GM21528 (cell line): Measurements from ENCODE around the gene EFHC1.
"Not testable (repeated sequence)": the region's sequence is repeated elsewhere in the genome, so short reads cannot be mapped to it uniquely, and the experiment has no call there.

Experiments
- ATAC-seq: cut with Tn5 transposase; IDR thresholded peaks from one replicate; pipeline ENCODE4 v1.9.1; 2021; ENCODE audit warnings: mild to moderate bottlenecking, moderate library complexity; ENCODE audit not compliant: unreplicated experiment, low FRiP score

Gene EFHC1

GRCh38 chr6:52426667-52427066 is 6.5 kb downstream of the EFHC1 start:
- ATAC-seq: peak; percentile 60

GRCh38 chr6:52433294-52433693 is 13.2 kb downstream of the EFHC1 start:
- ATAC-seq: not testable (repeated sequence)

DNA sequence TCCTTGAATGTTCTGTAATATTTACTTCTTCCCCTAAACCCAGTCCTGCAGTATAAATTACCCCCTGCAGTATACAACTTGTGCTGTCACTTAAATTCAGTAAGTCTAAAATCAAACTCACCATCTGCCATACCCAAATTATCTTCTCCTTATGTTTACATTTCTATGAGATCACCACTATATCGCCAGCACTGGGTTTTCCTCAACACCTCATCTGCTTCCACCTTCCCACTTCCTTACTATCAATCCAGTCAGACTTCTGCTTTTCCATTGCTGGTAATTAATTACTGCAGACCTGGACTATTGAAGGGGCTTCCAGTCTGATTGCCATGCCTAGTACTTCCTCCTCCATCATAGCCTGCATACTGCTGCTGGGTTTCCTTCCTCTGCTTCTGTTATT is 15.2 kb downstream of the EFHC1 start:
- ATAC-seq: no peak

- ATAC-seq: no peak
Measured at GRCh38 chr6:52438926-52439325, 18.8 kb downstream of the EFHC1 start.

GRCh38 chr6:52454556-52454955 is 34.4 kb downstream of the EFHC1 start:
- ATAC-seq: no peak

- ATAC-seq: no peak
Measured at GRCh38 chr6:52457096-52457495, 37.0 kb downstream of the EFHC1 start.

- ATAC-seq: not testable (repeated sequence)
Measured at GRCh38 chr6:52461194-52461593, 41.1 kb downstream of the EFHC1 start.

DNA sequence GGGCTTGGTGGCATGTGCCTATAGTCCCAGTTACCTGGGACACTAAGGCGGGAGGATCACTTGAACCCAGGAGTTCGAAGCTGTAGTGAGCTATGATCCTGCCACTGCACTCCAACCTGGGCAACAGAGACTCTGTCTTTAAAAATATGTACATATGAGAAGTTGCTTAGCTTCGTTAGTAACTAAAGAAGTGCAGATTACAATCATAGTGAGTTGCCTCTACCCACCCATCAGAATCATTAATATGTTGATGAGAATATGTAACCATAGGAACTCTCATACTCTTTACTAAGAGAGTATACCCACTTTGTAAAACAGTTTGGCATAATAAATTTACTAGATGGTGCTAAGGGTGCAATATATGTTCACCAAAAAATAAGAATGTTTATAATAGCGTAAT is 54.0 kb downstream of the EFHC1 start:
- ATAC-seq: no peak

- no peak for ATAC-seq
Measured at GRCh38 chr6:52475307-52475706, 55.2 kb downstream of the EFHC1 start.

DNA sequence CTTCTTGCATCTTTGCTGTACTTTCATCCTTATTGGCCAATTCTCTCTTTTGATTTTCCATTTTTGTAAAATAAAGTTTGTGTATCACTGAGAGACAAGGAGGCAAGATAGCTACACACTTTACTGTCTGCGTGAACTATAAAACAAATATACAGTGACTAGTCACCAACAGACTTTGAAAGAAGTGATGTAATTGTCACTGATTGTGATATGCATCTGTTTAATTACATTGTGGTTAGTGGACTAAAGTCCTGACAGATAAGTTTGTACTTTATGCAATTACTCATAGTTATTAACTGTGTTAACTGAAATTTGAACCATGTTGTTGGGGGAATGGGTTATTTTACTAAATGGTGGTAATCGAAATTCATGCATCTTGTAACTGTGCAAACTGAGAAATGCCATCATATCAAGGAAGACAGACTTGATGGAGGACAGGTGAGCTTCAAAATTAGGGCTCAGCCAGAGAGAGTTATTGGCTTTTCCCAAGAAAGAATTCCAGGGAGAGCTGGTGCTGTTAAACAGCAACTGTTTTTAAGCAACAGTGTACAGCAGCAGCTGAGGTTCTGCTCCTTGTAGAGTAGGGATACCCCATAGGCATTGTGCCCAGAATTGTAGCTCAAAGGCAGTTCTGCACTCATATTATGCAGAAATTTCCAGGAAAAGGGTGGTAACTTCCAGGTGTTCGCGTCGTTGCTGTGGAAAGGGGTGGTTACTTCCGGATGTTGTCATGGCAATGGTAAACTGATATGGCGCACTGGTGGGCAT is 62.9 kb downstream of the EFHC1 start:
- ATAC-seq: no peak

- no peak for ATAC-seq
Measured at GRCh38 chr6:52483671-52484003, 63.5 kb downstream of the EFHC1 start.

DNA sequence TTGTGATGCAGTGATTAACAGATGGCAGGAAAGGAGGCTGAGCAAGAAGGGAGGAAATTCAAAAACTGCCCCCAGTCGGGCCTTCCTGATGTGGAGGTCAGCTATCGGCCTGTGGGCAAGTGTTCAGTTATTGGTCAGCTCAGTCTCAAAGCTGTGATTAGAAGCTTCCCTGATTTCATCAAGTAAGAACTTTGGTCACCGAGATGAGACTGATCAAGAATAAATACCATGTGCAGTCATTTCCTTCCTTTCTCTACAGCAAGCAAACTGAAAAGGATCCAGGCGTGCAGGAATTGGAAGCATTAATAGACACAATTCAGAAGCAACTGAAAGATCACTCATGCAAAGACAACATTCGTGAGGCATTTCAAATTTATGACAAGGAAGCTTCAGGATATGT is 69.7 kb downstream of the EFHC1 start:
- no peak for ATAC-seq

DNA sequence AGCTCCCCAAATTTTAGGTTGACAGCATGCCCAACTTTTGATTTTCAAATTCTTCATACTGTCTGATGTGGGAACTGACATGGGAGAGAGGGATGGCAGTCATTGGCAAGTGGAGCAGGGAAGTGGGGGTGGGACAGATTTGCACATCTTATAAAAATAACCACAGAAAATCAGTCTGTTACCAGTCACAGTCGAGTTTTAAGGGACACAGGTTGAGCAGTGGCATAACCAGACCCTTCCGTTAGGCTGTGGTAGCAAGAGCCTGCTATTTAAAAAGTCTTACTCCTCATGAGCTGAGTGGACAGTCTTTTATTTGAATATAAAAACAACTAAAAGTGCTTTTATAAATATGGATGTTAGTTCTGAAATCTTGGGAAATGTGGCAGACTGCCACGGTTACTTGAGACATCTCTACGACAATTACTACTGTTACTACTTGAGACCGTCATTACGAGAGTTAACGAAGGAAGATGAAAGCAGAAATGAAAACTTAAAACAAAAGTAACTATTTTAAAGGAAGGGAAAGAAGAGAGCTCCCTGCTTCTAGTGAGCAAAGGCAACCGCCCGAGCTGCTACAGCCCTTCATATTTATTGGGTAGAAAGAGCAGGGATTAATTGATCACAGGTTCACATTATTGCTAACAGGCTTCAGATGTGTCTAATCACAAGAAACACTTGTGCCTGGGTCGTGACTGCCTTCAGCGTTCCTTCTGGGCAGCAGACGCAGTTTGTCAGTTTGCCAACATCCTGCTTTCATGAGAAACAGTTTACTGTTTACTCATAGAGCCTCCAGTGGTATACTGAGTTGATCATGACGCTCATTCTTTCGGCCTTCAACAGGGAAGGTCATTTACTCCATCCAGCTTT is 71.3 kb downstream of the EFHC1 start:
- ATAC-seq: peak; percentile 75

DNA sequence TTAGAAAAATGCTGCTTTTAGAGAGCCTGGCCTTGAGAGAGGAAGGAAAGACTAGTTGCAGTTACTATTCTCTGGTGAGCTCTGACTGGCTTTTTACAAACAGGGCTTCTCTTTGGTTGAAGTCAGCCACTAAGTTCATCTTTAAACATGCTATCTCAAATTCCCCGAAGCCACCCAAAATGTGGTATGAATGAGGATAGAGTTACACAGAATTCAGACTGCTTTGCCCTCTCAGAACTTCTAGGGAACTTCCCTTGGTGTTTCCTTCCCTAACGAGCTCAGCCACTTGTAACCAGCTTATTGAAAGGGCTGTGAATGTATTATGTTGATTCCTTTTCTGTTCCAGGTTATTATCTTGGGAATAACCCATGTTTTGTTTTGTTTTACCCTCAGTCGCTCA is 73.5 kb downstream of the EFHC1 start:
- ATAC-seq: no peak

DNA sequence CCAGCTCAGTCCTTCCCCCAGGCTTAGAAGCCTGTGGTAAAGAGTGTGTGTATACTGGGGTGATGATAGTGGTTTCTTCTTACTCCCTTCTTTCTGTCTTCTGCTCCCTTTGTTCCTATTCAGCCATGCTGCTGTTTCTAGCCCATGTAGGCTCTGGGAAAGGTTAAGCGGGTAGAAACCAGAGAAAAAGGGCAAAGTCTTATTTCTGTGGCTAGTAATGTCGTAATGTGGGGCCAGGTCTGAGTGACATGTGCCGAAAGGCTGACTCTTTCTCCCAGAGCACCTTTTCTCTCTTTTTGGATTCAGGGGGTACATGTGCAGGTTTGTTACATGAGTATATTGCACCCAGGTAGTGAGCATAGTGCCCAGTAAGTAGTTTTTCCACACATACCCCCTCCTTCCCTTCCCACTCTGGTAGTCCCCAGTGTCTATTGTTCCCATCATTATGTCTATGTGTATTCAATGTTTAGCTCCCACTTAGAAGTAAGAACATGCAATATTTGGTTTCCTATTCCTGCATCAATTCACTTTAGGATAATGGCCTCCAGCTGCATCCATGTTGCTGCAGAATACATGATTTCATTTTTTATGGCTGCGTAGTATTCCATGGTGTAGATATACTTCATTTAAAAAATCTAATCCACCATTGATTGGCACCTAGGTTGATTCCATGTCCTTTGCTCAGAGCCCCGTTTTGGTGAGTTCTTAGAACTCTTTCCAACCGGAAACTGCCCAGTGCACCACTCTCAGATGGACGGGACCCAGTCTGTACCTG is 74.3 kb downstream of the EFHC1 start:
- no peak for ATAC-seq

GRCh38 chr6:52495922-52496321 is 75.8 kb downstream of the EFHC1 start:
- no peak for ATAC-seq

- no peak for ATAC-seq
Measured at GRCh38 chr6:52496631-52497030, 76.5 kb downstream of the EFHC1 start.

DNA sequence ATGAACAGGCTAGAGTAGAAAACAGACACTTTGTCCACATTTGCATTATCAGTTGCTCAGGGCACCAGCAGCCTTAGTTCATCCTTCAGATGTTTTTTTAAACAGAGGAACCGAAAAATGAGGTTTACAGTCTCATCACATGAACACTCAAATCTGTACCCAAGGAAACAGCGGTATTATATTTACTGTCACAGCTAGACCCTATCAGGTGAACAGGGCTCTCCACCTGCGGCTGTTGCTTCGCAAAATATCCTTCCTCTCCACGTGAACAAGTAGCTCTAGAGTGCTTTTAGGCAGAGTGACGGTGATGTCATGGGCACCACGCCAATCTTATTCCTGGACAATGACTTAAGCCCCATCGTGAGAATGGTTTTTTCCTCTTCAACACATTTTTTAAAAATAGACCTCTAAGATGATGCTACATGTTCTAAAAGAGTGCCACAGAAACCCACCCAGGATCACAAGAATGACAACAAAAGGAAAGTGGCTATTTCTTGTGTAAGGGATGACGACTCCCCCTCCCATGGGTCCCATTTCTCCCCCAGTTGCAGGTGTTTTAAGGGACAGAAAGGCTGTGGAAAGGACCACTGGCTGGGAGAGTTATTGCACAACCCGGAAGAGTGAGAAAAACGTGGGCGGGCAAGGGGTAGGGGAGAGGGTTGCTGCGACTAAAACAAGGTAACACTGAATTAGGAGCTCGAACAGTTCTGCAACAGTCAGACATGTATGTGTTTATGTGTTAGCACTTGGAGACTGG is 77.7 kb downstream of the EFHC1 start:
- peak; percentile 89 for ATAC-seq

GRCh38 chr6:52498538-52499017 is 78.4 kb downstream of the EFHC1 start:
- ATAC-seq: peak; percentile 53

GRCh38 chr6:52499026-52499425 is 78.9 kb downstream of the EFHC1 start:
- no peak for ATAC-seq
